IPS-20b (cell line): ENCODE data around the gene CNMD.

Experiments
- H3K27ac ChIP-seq: one replicate; pipeline ENCODE4 v1.5.1; 2013; ENCODE audit warnings: low read length
- H3K27me3 ChIP-seq: 2 replicates; pipeline ENCODE4 v1.6.1; 2013; ENCODE audit warnings: mild to moderate bottlenecking, low read length, inconsistent platforms; ENCODE audit not compliant: insufficient read depth
- H3K36me3 ChIP-seq: 2 replicates; pipeline ENCODE4 v1.6.1; 2013; ENCODE audit warnings: low read depth, mild to moderate bottlenecking, inconsistent platforms, low read length, moderate library complexity; ENCODE audit not compliant: insufficient read depth
- H3K4me1 ChIP-seq: 2 replicates; pipeline ENCODE4 v1.6.1; 2013; ENCODE audit warnings: mild to moderate bottlenecking, control low read depth, inconsistent platforms, low read length, moderate library complexity; ENCODE audit not compliant: insufficient read depth
- H3K4me3 ChIP-seq: 2 replicates; pipeline ENCODE4 v1.5.1; 2013; ENCODE audit warnings: mild to moderate bottlenecking, low read length, inconsistent platforms
- H3K9ac ChIP-seq: 2 replicates; pipeline ENCODE4 v1.6.1; 2013; ENCODE audit warnings: low read depth, mild to moderate bottlenecking, inconsistent platforms, low read length, moderate library complexity
- H3K9me3 ChIP-seq: 2 replicates; pipeline ENCODE4 v1.6.1; 2013; ENCODE audit warnings: mild to moderate bottlenecking, low read depth, low read length, inconsistent platforms; ENCODE audit not compliant: insufficient read depth

Gene CNMD

DNA sequence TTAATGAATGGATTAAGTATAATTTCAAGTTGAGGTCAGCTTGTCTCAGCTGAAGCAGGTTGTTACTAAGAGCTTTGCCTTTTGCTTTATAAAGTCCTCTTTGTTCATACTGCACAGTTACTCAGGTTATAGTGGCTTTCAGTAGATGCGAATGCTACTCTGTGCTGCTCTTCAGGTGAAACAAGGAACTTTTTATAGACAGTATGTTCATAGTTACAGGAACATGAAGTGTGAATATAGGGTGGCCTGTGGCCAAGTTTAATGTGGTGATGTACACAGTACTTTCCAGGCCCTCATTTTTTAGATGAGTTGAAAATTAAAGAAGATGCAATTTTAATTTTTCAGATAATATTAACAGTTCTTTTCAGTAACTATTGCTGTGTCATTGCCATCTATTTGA lies 66.2 kb downstream of the CNMD start:
- no peak overlapping the region for H3K4me3 ChIP-seq
- H3K9me3 ChIP-seq: no peaks in the 10 kb centered on the region
- H3K36me3 ChIP-seq: peaks cover 82% of the 10 kb centered on the region
- H3K9ac ChIP-seq: no peak overlapping the region
- H3K27ac ChIP-seq: no peak overlapping the region
- no peaks in the 10 kb centered on the region for H3K4me1 ChIP-seq
- H3K27me3 ChIP-seq: no peaks in the 10 kb centered on the region

DNA sequence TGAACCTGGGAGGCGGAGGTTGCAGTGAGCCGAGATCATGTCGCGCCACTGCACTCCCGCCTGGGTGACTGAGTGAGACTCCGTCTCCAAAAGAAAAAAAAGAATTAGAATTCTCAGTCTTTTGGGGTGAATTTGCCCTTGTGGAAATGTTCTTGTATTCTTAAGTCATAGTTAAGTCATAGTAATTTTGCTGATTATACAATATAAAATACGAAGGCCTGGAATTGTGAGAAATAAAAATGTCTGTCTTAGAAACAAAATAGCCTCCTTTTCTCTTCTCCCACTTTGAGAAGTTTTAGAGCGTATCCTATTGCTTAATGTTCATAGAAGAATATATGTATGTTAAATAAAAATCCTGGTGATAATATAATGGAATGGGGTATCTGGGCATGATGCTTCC lies 68.9 kb downstream of the CNMD start:
- Histone ChIP-seq H3K9ac (no peak overlapping the region), H3K27me3 (no peaks in the 10 kb centered on the region), H3K36me3 (peaks cover 82% of the 10 kb centered on the region), H3K4me3 (no peak overlapping the region), H3K4me1 (no peaks in the 10 kb centered on the region), H3K9me3 (no peaks in the 10 kb centered on the region), H3K27ac (no peak overlapping the region)

DNA sequence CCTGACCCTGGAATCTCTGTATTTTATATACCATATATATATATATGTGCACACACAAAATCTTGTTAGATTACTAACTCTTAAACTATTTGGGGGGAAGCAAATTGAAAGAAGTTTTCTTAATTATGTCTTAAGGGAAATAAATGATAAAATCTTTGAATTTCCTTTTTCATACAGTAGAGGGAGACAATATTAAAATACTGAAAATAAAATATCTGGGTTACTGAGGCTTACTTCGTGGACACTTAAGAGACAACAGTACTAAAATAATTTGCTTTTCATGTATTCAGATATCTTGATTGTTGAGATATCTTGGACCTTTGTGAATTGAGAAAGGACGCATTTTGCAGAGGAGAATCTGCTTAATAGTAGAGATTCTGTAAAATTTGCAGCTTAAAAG lies 69.9 kb downstream of the CNMD start:
- Histone ChIP-seq H3K27me3 (no peaks in the 10 kb centered on the region), H3K4me1 (no peaks in the 10 kb centered on the region), H3K4me3 (no peak overlapping the region), H3K9me3 (no peaks in the 10 kb centered on the region), H3K9ac (no peak overlapping the region), H3K36me3 (peaks cover 81% of the 10 kb centered on the region), H3K27ac (no peak overlapping the region)

DNA sequence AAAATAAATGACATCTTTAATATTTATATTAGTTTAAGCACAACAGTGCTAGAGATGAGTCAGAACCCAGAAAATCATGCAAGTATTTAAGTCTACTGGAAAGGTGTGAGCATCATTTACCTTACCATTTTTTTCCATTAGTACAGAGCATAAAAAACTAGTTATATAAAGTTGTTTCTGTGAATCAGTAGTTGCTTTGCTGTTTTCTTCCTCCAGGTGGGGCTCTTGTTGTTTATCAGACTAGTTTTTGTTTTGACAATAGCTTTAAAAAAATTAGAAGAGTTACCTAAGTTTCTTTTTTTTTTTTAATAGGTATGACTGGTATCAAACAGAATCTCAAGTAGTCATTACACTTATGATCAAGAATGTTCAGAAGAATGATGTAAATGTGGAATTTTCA lies 74.3 kb downstream of the CNMD start:
- Histone ChIP-seq H3K27ac (no peak overlapping the region), H3K4me1 (no peaks in the 10 kb centered on the region), H3K4me3 (no peak overlapping the region), H3K9me3 (no peaks in the 10 kb centered on the region), H3K9ac (no peak overlapping the region), H3K27me3 (no peaks in the 10 kb centered on the region), H3K36me3 (peaks cover 97% of the 10 kb centered on the region)

DNA sequence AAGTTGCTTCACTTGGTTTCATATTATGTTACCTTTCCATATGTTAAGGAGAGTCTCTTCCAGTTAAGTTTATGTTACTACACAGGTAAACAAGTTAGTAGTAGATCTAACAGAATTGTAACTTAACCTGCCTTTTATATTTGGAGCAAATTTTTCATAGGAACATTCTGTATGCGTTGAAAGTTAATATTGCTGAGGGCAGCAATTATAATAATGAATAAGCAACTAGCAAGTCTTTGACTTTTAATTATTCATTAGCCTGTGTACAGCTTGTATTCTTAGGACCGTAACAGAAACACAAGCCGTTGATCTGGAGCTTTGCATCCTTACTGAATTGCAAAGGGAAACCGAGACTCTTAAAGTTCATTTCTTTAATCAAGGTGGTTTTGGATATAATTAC lies 75.3 kb downstream of the CNMD start:
- Histone ChIP-seq H3K36me3 (peaks cover 93% of the 10 kb centered on the region), H3K9ac (no peak overlapping the region), H3K4me1 (no peaks in the 10 kb centered on the region), H3K9me3 (no peaks in the 10 kb centered on the region), H3K27ac (no peak overlapping the region), H3K4me3 (no peak overlapping the region), H3K27me3 (no peaks in the 10 kb centered on the region)

DNA sequence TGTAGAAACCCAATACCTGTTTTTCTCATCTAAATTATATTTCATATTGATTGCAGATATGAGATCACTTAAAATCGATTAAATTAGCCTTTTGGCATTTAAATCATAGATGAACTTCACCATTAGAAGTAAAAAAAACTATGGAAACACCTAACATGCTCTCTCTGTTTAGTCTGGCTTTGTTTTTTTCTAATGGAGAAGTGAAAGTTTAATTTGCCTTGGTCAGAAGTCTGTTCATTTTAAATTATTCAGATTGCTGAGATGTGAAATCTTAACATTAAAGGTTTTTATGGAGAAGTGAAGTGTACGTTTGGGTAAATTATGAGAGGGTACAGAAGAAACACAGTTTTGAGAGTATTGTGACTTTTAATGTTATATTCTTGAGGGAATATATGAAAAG lies 80.3 kb downstream of the CNMD start:
- 0 out of 2 replicates have a peak, but pooled peaks cover 2% of the 10 kb centered on the region for H3K4me1 ChIP-seq
- H3K27ac ChIP-seq: no peak overlapping the region
- H3K36me3 ChIP-seq: peaks cover 92% of the 10 kb centered on the region
- no peak overlapping the region for H3K9ac ChIP-seq
- H3K27me3 ChIP-seq: no peaks in the 10 kb centered on the region
- H3K4me3 ChIP-seq: no peak overlapping the region
- no peaks in the 10 kb centered on the region for H3K9me3 ChIP-seq
